Hematopoietic multipotent progenitor cell treated with erythropoietin and hydrocortisone succinate and interleukin-3 and kit ligand, for 17 days (in vitro differentiated cells): ENCODE measurements around the gene ZFTA.
"Not testable (repeated sequence)": the region's sequence is repeated elsewhere in the genome, so short reads cannot be mapped to it uniquely, and the experiment has no call there.

Experiments
- DNase-seq: peaks from one replicate; pipeline ENCODE4 v3.0.0-alpha.2; 2015; ENCODE audit warnings: low spot score

The ZFTA gene

DNA sequence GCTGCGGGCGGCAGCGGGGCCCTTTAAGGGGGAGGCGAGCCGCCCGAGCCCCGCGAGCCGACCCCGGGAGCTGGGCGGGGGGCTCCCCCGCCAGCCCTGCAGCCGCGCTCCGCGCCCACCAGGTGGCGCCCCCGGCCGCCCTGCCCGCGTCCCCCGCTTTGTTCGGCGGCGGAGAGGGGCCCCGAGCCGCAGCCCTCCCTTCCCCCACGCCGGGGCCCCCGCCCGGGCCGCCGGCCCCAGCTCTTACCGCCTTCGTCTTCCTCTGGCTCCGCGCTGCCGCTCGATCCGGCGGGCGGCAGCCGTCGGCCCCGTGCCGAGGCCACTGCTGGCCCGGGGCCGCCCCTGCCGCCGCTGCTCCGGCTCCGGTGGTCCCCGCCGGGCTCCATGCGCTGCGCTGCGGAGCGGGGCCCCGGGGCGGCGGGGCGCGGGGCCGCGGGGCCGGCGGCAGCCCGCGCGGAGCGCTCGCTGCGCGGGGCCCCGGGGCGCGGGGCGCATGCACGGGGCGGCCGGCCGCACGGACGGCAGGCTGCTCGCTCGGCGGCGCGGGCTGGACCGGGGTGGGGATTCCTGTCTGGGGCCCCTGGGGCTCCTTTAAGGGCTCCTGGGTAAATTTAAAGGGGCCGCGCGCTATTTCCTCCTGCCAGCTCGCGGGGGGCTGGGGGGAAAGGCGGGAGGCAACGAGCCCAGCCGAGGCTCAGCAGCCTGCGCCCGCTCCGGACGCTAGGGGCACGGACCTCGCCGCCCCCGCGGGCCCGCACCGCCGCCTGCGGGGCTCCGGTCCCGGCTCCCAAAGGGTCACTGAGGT, at the start of gene ZFTA:
ZFTA (minus strand) TSS at position 539 of the 805 bp plus-strand sequence; CDS start at position 386, 153 bp downstream.
- DNase-seq = peak; percentile 25

DNA sequence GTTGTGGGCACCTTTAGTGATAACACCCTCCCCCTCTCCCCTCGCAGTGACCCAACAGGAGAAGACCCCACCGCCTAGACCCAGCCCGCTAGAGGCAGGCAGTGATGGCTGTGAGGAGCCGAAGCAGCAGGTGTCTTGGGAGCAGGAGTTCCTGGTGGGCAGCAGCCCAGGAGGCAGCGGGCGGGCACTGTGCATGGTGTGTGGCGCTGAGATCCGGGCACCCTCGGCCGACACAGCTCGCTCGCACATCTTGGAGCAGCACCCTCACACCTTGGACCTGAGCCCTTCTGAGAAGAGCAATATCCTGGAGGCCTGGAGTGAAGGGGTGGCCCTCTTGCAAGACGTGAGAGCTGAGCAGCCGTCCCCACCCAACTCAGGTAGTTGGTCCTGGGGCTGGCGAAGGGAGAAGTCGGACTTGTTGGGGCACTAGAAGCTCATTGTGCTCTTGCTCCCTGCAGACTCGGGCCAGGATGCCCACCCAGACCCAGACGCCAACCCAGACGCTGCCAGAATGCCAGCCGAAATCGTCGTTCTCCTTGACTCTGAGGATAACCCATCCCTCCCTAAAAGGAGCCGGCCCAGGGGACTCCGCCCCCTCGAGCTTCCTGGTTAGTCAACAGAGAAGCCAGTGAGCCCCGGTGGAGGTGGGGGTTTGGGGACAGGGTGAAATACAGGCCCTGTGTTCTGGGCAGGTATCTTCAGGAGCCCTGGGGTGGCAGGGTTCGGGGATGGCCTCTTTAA, 49.4 kb upstream of the ZFTA start:
- DNase-seq = no peak

DNA sequence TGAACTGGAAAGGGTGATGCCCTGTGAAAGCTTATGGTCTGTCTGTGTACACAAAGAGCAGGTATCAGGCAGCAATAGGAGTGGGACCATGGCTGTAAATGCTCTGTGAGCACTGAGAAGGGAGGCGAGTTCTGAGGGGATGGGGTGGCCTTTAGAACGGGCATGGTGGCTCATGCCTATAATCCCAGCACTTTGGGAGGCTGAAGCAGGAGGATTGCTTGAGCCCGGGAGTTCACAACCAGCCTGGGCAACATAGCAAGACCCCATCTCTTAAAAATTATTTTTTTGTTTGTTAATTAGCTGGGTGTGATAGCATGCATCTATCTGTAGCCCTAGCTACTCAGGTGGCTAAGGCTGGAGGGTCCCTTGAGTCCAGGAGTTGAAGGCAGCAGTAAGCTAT, 48.2 kb upstream of the ZFTA start:
- DNase-seq = no peak

DNA sequence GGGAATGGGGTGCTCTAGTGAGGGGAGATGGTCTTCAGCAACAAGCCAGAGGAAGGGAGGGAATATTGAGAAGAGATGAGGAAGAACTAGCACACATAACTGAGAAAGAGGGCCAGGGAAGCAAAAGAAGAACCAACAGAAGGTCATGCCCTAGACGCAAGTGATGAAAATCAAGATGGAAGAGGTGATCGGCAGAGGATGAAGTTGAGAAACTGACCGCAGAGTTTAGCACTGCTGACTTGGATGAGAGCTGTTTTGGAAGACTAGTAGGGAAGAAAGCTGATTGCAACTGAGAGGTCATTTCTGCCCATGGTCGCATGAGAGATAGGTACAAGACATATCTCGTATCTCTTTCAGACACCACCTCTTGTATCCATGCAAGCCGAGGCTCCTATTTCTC, 47.6 kb upstream of the ZFTA start:
- DNase-seq = no peak

DNA sequence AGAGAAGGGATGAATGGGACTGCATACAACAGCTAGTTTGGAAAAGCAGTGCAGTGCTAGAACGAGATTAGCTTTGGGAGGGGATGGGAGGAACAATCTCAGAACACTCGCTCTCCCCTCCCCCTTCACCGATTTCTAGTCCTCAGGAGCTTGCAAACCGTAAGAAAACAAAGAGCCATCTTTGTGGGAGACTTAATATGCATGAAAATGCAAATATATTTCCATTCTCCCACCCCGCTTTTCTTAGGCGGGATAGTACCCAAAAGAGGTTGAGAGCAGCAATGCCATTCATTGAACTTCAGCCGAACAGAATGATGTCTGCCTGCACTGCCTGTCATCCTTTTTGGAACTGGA, 45.8 kb upstream of the ZFTA start:
- DNase-seq = no peak

DNA sequence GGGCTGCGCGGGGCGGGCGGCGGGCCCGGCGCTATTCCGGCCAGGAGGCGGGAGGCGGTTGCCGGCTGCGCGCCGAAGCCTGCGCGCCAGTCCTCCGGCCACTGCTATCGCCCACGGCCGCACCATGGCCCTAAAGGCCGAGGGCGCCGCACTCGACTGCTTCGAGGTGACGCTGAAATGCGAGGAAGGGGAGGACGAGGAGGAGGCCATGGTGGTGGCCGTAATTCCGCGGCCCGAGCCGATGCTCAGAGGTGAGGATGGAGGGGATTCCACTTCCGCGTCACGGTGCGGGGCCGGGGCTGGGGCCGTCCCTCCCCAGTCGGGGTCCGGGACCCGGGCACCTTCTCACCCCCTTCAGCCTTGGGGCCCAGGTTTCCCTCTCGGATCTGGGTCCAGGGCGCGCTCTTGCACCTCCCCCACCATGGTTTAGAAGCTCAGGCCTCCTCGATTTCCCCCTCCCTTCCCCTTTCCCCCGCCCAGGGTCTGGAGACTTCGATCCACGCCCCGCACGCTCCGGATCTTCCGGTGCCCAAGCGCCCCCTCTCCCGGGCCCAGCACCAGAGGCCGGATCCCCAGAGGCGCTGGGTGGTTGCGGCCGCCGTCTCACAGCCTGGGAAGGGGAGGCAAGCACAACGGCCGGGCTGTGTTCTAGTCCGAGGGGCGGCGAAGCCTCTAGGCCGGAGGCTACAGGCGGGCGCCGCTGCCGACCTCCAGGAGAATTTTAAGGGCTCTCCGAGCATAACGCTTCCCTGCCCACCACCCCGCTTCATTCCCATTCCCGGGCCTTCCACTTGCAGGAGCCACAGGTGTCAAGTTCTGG, 45.2 kb upstream of the ZFTA start:
- DNase-seq = no peak

DNA sequence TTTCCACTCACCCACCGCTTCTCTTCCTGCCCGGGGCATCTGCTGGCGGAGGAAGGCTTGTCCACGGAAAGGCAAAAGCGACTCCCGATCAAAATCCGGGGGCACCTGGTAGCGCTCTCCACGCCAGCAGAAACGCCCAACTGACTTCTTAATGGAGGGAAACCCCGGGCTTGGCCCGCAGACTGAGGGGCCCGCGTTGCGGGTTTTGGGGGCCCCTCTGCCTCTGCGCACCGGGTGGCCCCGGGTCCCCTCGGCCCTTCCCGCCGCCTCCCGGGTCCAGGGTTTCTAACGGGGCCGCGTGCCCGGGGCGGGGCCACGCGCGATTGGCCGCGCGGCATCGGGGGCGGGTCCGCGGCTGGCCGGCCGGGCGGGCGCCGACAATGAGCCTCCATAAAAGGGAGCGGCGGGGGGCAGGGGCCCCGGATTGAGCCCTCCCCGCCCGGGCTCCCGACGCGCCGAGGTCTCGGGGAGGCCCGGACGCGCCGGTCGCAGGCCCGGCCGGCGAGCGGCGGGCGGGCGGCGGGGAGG, 44.5 kb upstream of the ZFTA start, which contains the start of gene SPINDOC:
SPINDOC (plus strand) TSS at position 422 of the 528 bp plus-strand sequence. CDS start 231 bp downstream, outside the sequence.
- no peak for DNase-seq

DNA sequence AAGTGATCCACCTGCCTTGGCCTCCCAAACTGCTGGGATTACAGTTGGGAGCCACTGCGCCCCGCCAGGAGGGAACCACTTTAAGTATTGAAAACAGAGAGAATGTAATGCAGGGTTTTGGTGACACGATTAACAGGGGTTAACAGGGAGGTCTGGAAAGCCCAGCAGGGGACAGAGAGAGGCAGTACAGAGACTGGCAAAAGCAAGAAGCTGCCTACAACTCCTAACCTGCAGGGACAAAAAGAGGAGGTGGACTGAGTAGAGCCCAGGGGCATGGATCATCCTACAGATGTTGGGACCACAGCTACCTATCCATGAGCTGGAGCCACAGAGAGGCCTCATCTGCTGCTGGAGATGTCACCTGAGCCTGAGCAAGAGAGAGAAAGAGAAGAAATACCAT, 42.9 kb upstream of the ZFTA start:
- no peak for DNase-seq

DNA sequence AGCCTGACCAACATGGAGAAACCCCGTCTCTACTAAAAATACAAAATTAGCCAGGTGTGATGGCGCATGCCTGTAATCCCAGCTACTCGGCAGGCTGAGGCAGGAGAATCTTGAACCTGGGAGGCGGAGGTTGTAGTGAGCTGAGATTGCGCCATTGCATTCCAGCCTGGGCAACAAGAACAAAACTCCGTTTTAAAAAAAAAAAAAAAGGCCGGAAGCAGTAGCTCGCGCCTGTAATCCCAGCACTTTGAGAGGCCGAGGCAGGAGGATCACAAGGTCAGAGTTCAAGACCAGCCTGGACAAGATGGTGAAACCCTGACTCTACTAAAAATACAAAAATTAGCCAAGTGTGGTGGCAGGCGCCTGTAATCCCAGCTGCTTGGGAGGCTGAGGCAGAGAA, 41.8 kb upstream of the ZFTA start:
- DNase-seq = not testable (repeated sequence)

DNA sequence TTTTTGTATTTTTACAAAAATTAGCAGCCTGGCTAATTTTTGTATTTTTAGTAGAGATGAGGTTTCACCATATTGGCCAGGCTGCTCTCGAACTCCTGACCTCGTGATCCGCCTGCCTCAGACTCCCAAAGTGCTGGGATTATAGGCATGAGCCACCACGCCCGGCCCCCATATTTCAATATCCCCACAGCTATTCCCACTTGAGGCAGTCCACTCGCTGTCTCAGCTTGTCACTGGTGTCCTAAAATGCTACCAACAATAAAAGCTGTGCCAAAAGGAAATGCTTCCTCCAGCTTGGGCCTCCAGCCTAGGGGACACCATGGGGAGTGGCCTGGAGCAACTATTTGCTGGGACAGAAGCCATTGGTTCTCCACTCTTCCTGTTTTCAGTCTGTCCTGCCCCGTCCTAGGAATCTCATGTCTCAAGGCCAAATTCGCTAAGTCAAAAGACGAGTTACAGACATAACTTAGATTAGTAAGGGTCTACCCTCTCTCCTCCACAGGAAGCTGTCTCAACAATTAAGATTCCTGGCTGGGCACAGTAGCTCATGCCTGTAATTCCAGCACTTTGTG, 37.4 kb upstream of the ZFTA start:
- no peak for DNase-seq

DNA sequence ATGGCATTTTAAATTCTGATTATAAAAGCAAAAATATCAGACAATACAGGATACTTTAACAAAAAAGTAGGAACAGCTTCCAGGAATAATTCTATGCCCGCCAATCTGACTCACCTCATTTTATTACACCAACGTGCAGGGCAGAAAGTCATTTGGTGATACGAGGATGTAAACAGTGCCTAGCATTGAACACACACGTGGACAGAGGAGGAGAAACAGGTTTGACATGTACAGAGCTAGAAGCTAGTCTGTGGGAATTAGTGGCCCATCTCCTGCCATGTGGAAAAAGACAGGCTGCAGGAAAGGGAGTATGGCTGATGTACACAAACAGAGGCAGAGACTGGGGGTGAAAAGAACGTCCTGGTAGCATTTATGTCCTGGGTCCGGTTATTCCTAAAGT, 35.7 kb upstream of the ZFTA start:
- DNase-seq = no peak

DNA sequence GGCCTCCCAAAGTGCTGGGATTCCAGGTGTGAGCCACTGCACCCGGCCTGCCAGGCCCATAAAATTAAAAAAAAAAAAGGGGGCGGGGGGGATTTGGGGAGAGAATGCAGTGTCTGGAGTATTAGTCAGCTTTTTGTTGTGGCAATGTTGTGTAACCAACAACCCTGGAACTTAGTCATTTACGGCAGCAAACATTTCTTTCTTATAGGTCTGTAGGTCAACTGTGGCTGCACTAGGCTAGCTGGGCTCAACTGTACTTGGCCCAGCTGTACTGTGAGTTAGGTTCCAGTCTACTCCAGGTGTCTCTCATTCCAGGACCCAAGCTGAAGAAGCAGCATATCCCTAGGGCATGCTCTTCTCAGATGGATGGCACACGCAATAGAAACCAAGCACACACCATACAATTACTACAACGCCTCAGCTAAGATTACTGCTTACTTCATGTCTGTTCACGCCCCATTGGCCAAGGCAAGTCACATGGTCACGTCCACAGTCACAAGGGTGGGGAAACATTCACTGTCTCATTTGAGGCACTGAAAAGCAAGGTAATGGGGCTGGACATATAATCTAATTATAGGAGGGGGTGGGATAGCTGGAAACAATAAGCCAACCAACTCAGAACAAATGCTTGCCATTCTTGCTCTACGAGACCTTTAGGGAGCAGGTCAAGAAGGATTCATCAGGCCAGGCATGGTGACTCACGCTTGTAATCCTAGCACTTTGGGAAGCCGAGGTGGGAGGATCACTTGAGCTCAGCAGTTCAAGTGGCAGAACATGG, 34.3 kb upstream of the ZFTA start:
- DNase-seq = no peak

DNA sequence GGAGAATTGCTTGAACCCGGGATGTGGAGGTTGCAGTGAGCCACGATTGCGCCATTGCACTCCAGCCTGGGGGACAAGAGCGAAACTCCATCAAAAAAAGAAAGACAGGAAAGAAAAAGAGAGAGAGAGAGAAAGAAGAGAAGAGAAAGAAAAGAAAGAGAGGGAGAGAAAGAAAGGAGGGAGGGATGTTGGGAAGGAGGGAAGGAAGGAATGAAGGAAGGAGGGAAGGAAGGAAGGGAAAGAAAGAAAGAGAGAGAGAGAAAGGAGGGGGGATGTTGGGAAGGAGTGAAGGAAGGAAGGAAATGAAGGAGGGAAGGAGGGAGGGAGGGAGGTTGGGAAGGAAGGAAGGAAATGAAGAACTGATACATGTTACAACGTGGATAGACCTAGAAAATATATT, 32.3 kb upstream of the ZFTA start:
- DNase-seq = no peak

DNA sequence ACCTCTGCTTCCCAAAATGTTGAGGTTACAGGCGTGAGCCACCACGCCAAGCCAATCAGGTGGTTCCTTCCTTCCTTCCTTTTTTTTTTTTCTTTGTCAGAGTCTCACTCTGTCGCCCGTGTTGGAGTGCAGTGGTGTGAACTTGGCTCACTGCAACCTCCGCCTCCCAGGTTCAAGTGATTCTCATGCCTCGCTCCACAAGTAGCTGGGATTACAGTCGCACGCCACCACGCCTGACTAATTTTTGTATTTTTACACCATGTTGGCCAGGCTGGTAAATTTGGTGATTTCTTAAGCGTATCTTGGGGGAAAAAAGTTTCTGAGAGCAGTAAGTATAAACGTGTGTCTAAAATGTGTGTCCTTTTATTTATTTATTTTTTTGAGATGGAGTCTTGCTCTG, 26.5 kb upstream of the ZFTA start:
- no peak for DNase-seq

DNA sequence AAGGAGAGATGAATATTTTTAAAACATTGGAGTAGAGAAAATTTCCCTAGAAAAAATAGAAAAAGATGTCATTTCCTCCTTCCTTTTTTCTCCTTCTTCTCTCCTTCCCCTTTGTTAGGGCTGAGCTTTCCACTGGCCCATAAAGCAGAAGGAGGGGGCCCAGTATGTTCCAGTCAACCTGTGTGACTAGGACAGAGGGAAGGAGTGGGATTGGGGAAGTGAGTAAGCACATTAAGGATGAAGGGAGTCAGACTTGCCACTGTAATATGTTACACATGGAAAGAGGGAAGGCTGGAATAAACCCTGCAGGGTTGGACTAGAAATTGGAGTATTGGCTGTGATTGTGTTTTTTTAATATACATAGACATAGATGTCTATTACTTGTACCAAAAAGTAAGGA, 24.6 kb upstream of the ZFTA start:
- no peak for DNase-seq

DNA sequence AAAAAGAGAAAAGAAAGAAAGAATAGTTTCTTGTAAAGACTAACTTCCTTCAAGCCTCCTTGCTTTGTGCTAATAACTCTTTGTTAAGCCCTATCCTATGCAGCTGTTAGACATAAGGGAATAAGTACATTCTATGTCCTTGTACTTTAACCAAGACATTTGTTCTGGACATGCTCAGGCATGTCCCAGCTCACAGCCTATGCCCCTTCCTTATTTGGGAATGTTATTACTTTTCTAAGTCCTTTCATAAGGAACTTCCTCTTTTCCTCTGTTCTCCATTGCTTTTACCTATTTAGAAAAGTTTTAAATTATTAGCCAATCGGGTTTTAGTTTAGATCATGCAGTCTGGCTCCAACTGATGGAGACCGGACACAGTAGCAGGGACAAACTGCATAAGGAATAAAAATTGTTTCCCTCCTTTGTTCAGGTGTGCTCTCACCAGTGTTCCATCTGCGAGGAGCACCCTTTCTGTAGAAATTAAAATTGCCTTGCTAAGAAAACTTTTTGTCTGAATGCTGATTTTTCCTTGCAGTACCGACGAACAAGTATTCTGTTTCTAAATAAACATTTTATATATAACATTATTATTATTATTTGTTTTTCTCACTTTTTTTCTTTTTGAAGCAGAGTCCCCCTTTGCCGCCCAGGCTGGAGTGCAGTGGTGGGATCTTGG, 23.1 kb upstream of the ZFTA start:
- DNase-seq = no peak

DNA sequence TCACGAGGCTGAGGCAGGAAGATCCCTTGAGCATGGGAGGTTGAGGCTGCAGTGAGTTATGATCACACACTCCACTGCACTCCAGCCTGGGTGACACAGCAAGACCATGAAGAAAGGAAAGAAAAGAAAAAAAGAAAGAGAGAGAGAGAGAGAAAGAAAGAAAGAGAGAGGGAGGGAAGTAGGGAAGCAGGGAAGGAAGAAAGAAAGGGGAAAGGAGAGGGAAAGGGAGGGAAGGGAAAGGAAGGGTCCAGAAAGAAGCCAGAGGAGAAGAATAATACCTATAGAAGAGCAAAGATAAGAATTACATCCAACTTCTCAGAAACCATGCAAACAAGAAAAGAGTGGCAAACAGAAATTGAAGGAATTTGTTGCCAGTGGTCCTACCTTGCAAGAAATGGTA, 17.2 kb upstream of the ZFTA start:
- DNase-seq = no peak

DNA sequence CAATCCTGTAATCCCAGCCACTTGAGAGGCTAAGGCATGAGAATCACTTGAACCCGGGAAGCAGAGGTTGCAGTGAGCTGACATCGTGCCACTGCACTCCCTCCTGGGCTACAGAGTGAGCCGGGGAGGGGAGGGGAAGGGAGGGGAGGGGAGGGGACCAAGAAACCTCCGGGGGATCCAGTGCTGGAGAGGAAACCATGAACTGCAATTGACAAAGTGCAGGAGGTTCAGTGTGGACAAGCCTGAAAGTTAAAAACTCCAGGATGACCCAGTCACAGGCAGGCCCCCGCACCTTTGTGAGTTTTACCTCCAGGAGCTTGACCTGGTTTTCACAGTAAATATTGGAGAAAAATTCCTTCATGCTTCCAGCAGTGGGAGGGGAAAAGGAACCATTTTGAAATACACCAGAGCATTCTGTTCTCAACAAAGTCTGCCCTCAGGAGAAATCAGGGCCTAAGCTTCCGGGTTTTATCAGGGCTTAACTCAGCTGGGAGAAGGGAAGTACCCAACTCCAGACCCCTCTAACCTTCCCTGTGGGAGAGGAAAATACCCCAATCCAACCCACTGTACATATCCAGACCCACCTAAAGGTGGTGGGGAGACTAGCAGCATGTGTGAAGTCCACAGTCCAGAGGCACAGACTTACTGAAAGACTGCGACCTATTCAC, 15.5 kb upstream of the ZFTA start:
- no peak for DNase-seq

DNA sequence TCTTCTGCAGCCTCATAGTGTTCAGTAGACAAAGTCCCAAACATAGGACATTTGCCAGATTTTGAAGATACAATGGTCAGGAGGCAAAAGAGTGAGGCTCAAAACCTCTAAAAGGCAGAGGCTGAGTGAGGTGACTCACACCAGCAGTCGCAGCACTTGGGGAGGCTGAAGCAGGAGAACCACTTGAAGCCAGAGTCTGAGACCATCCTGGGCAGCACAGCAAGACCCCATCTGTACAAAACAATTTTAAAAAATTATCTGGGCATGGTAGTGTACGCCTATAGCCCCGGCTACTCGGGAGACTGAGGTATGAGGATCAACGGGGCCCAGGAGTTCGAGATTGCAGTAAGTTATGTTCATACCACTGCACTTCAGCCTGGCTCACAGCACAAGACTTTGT, 14.2 kb upstream of the ZFTA start:
- DNase-seq = no peak

DNA sequence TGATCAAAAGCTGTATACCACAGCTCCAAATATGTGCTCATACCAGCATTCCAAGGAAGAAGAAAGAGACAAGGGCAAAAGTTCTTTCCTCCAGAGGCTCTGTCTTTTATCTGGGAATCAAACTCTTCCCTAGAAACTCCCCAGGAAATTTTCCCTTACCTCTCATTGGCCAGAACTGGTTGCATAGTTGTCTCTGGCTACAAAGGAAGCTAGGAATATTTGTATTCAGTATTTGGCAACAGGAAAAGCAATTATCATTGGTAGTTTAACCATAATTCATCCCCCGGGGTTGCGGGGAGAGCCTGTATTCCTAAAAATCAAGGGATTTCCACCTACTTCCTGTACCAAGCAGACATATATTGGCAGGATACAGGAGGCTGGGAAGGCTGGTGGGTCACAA, 10.5 kb upstream of the ZFTA start:
- DNase-seq = no peak
